Aorta (tissue), 5 donors: ENCODE measurements around the gene ACOX2. TPM values are rescaled to one million over a fixed set of nuclear protein-coding genes. Genes with fewer than 3 reads are reported as not detected.
A peak's percentile ranks its signal among the peaks of the same experiment; 100 is the strongest.
"Not testable (repeated sequence)": the region's sequence is repeated elsewhere in the genome, so short reads cannot be mapped to it uniquely, and the experiment has no call there.

Experiments
- ATAC-seq: fragments of 200-7000 bp; cut with Tn5 transposase; one replicate; pipeline ENCODE4 v1.9.1; 2022; ENCODE audit warnings: moderate library complexity; ENCODE audit not compliant: low FRiP score
- DNase-seq, 2 donors: peaks; one replicate each; pipeline ENCODE4 v3.0.0-alpha.2; 2020
- H3K27ac ChIP-seq, 2 donors: one replicate each; pipeline ENCODE4 v1.5.1; 2013; ENCODE audit warnings: low read length in 2 of 2, mild to moderate bottlenecking in 2 of 2, moderate library complexity in 2 of 2, control low read depth in 1 of 2, inconsistent platforms in 1 of 2, low read depth in 1 of 2
- H3K27me3 ChIP-seq, 2 donors: one replicate each; pipeline ENCODE4 v1.6.1; 2013; ENCODE audit warnings: control low read depth in 1 of 2, low read length in 1 of 2, mild to moderate bottlenecking in 1 of 2, moderate library complexity in 1 of 2; ENCODE audit not compliant: insufficient read depth in 2 of 2, control insufficient read depth in 1 of 2
- H3K36me3 ChIP-seq, 2 donors: one replicate each; pipeline ENCODE4 v1.6.1; 2013; ENCODE audit warnings: control low read depth in 1 of 2, low read length in 1 of 2, mild to moderate bottlenecking in 1 of 2; ENCODE audit not compliant: insufficient read depth in 2 of 2, control insufficient read depth in 1 of 2
- H3K4me1 ChIP-seq, 2 donors: one replicate each; pipeline ENCODE4 v1.6.1; 2013; ENCODE audit warnings: low read length in 2 of 2, control low read depth in 1 of 2, mild to moderate bottlenecking in 1 of 2, moderate library complexity in 1 of 2; ENCODE audit not compliant: insufficient read depth in 2 of 2, control insufficient read depth in 1 of 2
- H3K4me3 ChIP-seq, 2 donors: one replicate each; pipeline ENCODE4 v1.5.1; 2013; ENCODE audit warnings: low read length in 2 of 2, control low read depth in 1 of 2, mild to moderate bottlenecking in 1 of 2
- H3K9me3 ChIP-seq: one replicate; pipeline ENCODE4 v1.6.1; 2013; ENCODE audit warnings: mild to moderate bottlenecking, low read length; ENCODE audit not compliant: control insufficient read depth
- WGBS, 2 donors: extraction: QIAGEN DNeasy Blood & Tissue Kit; methylation state at CpG; one replicate each; pipeline ENCODE4 v1.1.7; 2013; 5-methylcytosine and 5-hydroxymethylcytosine counted together
- intact Hi-C, 2 donors: fragments of 100-400 bp; cut with DNase I; formaldehyde crosslinking; loops; one replicate each; pipeline versions ENCODE4 v1.14.2 to v1.15.0; 2022
- polyA plus RNA-seq, 2 donors: library from polyadenylated mRNA; stranded (reverse); fragments of 200-250 nt; gene quantifications; one replicate each; pipeline ENCODE4 v1.2.3, GENCODE V29; 2013
- total RNA-seq, 2 donors: library from RNA; stranded (reverse); fragmentation: NEBNext Ultra II Directional; extraction: Animal tissue kit (Norgen Biotek cat#: 25700); gene quantifications; one replicate each; pipeline ENCODE4 v1.2.1, GENCODE V29; 2021
- donor health status: healthy with polysubstance abuse.
- donor health status: Bipolar disorder and iron deficiency.
- donor health status: DM: no; HTN: no; CAD: no.
- donor health status: DM: no; HTN: no; CAD: no.
- donor health status: DM: yes; HTN: yes; CAD: no.

ACOX2 gene
- total and polyA plus RNA-seq, 4 donors, result 10.6 to 68.7 (median 22.2) TPM

DNA sequence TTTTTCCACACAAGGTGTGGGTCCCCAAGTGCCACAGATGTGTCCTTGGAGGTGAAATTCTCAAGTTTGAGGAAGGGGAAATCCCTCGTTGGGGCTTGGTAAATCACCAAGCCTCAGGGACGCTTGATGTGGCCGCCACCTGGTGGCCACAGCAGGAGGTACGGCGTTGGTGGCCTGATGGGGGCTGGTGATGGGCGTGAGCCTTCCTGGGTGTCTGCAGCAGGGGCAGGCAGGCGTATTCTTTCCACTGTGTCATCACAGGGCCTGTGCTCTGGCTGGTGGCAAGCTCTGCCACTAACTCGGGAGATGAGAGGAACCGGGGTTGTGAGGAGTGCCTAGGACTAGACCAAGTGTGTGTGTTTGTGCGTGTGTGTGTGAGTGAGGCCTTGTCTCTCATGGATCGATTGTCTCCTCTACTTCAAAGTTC is 4.2 kb downstream of the ACOX2 start:
- WGBS, 2 donors, result 23 to 27% methylated on average over 11 of the region's 11 CpGs

DNA sequence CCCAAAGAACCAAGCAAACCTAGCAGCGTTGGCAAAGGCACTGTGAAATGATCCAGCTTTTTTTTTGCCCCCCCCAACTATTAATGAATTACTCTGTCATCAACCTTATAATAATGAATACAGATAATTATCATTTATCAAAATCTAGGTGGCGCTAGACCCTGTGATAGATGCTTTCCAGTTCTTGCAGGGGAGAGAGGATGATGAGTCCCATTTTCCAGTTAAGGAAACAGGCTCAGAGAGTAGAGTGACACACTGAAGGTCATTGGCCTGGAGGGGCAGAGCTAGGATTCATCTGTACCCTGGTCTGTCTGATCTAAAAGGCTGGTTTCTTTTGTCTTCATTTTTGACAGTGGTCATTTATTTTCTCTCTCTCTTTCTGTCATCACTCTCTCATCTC is 5.0 kb downstream of the ACOX2 start:
- 94 to 96% methylated on average over 2 of the region's 2 CpGs for WGBS, 2 donors
- Histone ChIP-seq H3K9me3 (no peaks in the 10 kb centered on the region), H3K36me3 (peaks cover 0 to 2% of the 10 kb centered on the region in 2 donors), H3K4me1 (no peaks in the 10 kb centered on the region), H3K27ac (no peak overlapping the region), H3K27me3 (no peaks in the 10 kb centered on the region), H3K4me3 (no peak overlapping the region)
- intact Hi-C loops, result loop anchor here in 1 of 2 donors (5.0 to 10.0 kb wide), 3 partner anchors 70 to 210 kb away; partner anchors contain the start of gene PDHB
- DNase-seq (no peak), ATAC-seq (no peak)

More for the DNA sequence above, 4.2 kb downstream of the ACOX2 start:
- DNase-seq (peak; percentile 78 to 87), ATAC-seq (peak; percentile 75)
- Histone ChIP-seq H3K27ac (no peak overlapping the region), H3K27me3 (no peaks in the 10 kb centered on the region), H3K4me3 (no peak overlapping the region), H3K36me3 (peaks cover 0 to 2% of the 10 kb centered on the region in 2 donors), H3K4me1 (no peaks in the 10 kb centered on the region), H3K9me3 (no peaks in the 10 kb centered on the region)
- intact Hi-C loops, result loop anchor here in 1 of 2 donors (5.0 to 10.0 kb wide), 3 partner anchors 71 to 211 kb away; partner anchors contain the start of gene PDHB

DNA sequence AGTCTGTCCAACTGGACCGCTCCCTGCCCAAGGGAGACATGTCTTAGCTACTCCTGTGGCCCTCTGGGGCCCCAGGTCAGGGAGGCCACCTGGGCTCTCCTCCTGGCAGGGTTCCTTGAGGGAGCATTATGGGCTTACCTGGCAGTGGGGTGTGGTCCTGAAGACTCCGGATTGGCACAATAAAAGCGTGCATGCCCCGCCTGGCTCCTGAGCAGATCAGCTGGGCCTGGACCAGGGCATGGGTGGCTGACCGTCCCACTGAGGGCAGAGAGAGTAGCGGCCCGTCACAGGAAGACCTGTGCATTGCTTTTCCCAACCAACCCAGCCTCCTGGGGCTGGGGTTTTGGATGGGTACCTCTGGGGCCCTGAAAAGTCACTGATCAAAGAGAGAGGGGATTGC is 5.4 kb downstream of the ACOX2 start:
- Histone ChIP-seq H3K4me3 (no peak overlapping the region), H3K9me3 (no peaks in the 10 kb centered on the region), H3K27me3 (no peaks in the 10 kb centered on the region), H3K36me3 (peaks cover 0 to 2% of the 10 kb centered on the region in 2 donors), H3K4me1 (no peaks in the 10 kb centered on the region), H3K27ac (no peak overlapping the region)
- DNase-seq (no peak), ATAC-seq (no peak)
- intact Hi-C loops, result loop anchor here in 1 of 2 donors (5.0 to 10.0 kb wide), 3 partner anchors 69 to 209 kb away; partner anchors contain the start of gene PDHB
- 88 to 93% methylated on average over 7 of the region's 7 CpGs for WGBS, 2 donors

DNA sequence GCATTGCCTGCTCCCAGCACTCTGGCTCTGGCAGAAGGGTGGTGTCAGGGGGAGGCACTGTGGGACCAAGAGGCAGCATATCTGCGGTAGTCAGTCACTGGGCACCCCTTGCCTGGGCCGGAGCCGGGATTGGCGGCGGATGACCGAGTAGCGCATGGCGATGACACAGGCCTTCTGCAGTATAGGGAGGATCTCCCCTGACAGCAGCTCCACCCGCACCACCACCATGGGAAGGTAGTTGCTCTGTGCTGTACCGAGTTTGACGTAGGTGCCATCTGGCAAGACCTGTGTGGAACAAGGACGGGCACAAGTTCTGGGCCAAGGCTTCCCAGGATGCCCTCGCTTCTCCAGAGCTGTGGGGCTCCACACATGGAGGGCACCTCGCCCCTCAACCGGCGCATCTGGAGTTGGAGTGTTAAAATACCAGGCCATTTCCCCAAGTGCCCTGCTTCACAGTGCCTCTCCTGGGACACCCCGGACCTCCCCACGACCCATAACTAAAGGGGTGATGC is 6.6 kb downstream of the ACOX2 start:
- H3K9me3 ChIP-seq, result no peaks in the 10 kb centered on the region
- no peaks in the 10 kb centered on the region for H3K4me1 ChIP-seq
- H3K27ac ChIP-seq, result no peak overlapping the region
- no peak overlapping the region for H3K4me3 ChIP-seq
- peaks cover 0 to 2% of the 10 kb centered on the region in 2 donors for H3K36me3 ChIP-seq
- intact Hi-C loops, result loop anchor here in 1 of 2 donors (5.0 to 10.0 kb wide), 3 partner anchors 68 to 208 kb away; partner anchors contain the start of gene PDHB
- no peaks in the 10 kb centered on the region for H3K27me3 ChIP-seq
- DNase-seq (no peak), ATAC-seq (no peak)
- 89 to 91% methylated on average over 18 of the region's 18 CpGs for WGBS, 2 donors

DNA sequence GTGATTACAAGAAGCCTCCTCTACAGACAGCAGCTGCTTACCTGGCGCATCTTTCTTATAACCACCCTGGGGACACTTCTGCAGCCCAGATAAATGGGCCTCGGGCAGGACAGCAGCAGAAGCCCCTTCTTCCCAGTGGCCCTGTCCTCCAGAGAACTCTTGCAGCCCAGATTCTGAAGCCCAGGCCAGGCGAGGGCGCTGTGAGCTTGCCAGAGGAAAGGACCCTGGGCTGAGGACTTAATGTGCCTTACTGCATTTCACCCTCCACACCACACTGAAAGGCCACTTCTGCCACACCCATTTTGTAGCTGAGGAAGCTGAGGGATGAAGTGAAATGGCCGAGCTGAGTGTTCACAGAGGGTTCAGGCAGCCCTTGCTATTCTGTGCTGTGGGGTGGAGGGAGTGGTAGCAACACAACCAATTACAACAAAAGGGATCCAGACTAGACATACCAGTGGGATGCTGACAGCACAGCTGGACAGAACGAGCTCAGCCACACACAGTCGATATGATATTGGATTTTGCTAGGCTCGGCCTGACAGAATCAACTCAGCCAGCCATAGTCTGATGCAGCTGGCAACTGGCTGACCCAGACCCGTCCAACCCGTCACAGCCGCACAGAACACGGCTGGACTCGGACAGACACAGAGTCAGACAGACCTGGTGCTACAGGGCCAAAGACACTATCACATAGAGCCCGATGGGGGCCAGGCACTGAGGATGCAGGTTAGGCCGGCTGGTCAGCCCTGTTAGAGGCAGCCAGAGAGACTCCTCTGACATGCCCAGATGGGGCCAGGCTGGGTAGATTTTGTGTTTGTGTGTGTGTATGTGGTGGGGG is 7.3 kb downstream of the ACOX2 start:
- ATAC-seq, result no peak
- H3K27ac ChIP-seq, result no peak overlapping the region
- DNase-seq, result no peak
- intact Hi-C loops, result loop anchor here in 1 of 2 donors (5.0 to 10.0 kb wide), 3 partner anchors 67 to 207 kb away; partner anchors contain the start of gene PDHB
- peaks cover 0 to 2% of the 10 kb centered on the region in 2 donors for H3K36me3 ChIP-seq
- no peaks in the 10 kb centered on the region for H3K27me3 ChIP-seq
- no peaks in the 10 kb centered on the region for H3K9me3 ChIP-seq
- no peak overlapping the region for H3K4me3 ChIP-seq
- H3K4me1 ChIP-seq, result no peaks in the 10 kb centered on the region
- 83 to 85% methylated on average over 15 of the region's 15 CpGs for WGBS, 2 donors

DNA sequence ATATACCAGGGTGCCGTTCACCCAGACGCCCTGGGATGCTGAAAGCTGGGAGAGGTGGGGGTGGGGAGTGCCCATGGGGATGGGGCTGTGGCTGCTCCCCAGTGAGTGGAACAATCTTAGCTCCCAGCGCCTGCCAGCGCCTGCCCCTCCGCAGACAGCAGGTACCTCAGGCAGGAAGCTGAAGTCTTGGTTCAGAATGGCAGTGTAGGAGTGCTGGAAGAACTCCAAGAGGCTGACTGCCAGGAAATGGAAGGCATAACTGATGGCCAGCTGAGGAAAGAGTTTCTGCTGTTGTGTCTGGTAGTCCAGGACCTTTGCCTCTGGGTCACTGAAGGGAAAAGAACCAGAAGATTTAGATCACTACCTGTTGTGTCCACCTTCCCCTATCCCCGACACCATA is 8.4 kb downstream of the ACOX2 start:
- no peaks in the 10 kb centered on the region for H3K4me1 ChIP-seq
- peaks cover 0 to 5% of the 10 kb centered on the region in 2 donors for H3K36me3 ChIP-seq
- intact Hi-C loops, result no loop called here
- 34% methylated on average over 6 of the region's 6 CpGs for WGBS, 2 donors
- ATAC-seq (no peak), DNase-seq (no peak)
- H3K4me3 ChIP-seq, result no peak overlapping the region
- H3K27me3 ChIP-seq, result no peaks in the 10 kb centered on the region
- no peaks in the 10 kb centered on the region for H3K9me3 ChIP-seq
- no peak overlapping the region for H3K27ac ChIP-seq

DNA sequence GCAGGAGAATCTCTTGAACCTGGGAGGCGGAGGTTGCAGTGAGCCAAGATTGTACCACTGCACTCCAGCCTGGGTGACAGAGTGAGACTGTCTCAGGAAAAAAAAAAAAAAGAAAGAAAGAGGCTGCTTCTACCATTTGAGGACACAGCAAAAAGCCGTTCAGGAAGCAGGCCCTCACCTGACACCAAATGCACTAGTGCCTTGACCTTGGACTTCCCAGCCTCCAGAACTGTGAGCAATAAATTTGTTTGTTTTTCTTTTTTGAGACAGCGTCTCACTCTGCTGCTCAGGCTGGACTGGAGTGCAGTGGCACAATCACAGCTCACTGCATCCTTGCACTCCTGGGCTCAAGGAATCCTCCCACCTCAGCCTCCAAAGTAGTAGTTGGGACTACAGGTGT is 9.6 kb downstream of the ACOX2 start:
- intact Hi-C loops, DNase-seq, H3K4me1 ChIP-seq, H3K4me3 ChIP-seq, H3K27ac ChIP-seq, H3K27me3 ChIP-seq, H3K36me3 ChIP-seq, ATAC-seq, H3K9me3 ChIP-seq: not testable (repeated sequence)
- WGBS, 2 donors, result 89 to 92% methylated on average over 3 of the region's 3 CpGs

DNA sequence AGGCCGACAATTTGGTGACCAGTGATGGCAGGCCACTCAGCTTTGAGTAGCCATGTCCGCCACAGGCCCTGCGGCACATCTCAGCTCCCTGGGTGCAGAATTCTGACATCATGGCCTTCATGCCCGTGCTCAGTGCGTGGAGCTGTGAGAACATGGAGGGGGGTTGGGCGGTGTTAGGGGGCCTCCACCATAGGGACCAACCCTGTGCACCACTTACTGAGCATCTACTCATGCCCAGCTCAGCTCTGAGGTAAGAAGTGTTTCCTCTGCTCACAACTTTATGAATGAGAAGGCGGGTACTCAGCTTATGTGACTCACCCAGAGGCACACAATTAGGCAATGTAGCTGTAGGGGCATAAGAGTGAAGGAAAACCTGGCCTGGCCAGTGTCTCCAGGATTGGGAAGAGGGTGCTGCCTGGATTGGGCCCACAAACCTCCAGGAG is 10.5 kb downstream of the ACOX2 start:
- Histone ChIP-seq H3K27ac (no peak overlapping the region), H3K4me1 (no peaks in the 10 kb centered on the region), H3K9me3 (no peaks in the 10 kb centered on the region), H3K36me3 (peaks cover 0 to 7% of the 10 kb centered on the region in 2 donors), H3K27me3 (no peaks in the 10 kb centered on the region), H3K4me3 (no peak overlapping the region)
- 88 to 89% methylated on average over 7 of the region's 7 CpGs for WGBS, 2 donors
- intact Hi-C loops, result no loop called here
- DNase-seq (no peak), ATAC-seq (peak; percentile 30)
